HG03103 (cell line): ENCODE data around the gene RPL12.

ENCODE experiments used
- ATAC-seq: cut with Tn5 transposase; IDR thresholded peaks from one replicate; pipeline ENCODE4 v1.9.1; 2021; ENCODE audit warnings: low read depth; ENCODE audit not compliant: unreplicated experiment

RPL12 gene

GRCh38 chr9:127407492-127407843 lies 43.7 kb downstream of the RPL12 start:
- no peak for ATAC-seq

- no peak for ATAC-seq
Measured at GRCh38 chr9:127406799-127407491, 44.3 kb downstream of the RPL12 start.

GRCh38 chr9:127405344-127406125 lies 45.7 kb downstream of the RPL12 start:
- no peak for ATAC-seq

- no peak for ATAC-seq
Measured at GRCh38 chr9:127404631-127405030, 46.6 kb downstream of the RPL12 start.

GRCh38 chr9:127403507-127404192 lies 47.6 kb downstream of the RPL12 start:
- no peak for ATAC-seq

GRCh38 chr9:127402401-127403090 lies 48.7 kb downstream of the RPL12 start:
- ATAC-seq = no peak

DNA sequence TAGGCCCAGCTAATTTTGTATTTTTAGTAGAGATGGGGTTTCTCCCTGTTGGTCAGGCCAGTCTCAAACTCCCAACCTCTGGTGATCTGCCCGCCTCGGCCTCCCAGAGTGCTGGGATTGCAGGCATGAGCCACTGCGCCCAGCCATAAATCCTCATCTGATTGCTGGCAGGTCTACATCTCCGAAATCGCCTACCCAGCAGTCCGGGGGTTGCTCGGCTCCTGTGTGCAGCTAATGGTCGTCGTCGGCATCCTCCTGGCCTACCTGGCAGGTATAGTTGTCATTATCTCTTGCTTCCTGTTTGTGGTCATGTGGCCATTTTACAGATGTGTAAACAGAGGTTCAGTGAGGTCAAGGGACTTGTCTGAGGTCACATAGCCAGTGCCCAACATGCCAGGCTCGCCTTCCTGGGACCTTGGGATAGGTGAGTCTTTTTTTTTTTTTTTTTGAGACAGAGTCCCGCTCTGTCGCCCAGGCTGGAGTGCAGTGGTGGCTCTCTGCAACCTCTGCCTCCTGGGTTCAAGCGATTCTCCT lies 51.4 kb downstream of the RPL12 start:
- no peak for ATAC-seq

DNA sequence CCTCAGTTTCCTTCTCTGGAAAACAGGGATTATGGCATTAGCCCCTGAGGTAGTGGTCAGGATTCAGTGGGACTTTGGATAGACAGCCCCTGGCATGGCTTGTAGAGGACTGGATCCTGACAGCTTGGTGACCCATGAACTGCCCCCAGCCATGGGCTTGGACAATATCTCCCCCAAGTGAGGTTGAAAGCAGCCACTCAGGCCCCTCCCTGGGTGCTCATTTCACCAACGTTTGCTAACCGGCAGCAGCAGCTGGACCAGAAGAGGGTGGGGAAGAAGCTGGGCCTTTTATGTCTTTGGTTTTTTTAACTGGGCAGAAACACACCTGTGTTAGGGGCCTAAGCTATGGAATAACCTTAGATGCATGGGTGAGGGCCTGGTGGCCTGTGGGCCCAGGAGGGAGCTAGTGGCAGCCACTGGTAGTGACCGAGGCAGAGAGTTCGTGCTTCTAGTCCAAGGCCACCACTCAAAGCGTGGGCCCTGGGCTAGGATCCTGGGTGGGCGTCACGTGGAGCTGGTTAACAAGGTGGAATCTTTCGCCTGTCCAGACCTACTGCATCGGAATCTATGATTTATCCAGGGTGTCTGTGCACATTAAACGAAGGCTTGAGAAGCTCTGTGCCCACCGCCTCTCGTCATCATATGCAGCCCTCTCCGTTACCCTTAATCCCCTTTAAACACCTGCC lies 52.3 kb downstream of the RPL12 start:
- no peak for ATAC-seq

DNA sequence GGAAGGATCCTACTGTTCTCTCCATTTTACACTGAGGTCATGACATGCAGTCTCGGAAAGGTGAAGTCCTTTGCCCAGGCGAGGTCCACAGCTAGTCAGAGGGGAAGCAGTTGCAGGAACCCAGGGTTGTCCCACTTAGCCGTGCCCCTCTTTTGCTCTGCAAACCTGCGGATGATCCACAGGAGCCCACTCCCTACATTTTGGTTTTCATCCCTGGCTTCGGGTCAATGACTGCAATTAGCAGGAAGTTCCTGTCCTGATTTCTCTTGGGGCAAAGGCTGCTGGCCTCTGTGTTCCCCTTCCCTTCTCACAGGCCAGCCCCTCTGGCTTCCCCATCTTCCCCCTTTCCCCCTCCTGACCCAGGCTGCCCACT lies 52.9 kb downstream of the RPL12 start:
- ATAC-seq = no peak
